Muscle of leg (tissue), 11 donors: ENCODE results near the gene ARFGEF2. TPM values are rescaled to one million over a fixed set of nuclear protein-coding genes. Genes with fewer than 3 reads are reported as not detected.

ENCODE experiments used
- DNase-seq: peaks from one replicate; pipeline ENCODE4 v3.0.0; 2013
- H3K27ac ChIP-seq: one replicate; pipeline ENCODE4 v1.5.1; 2013; ENCODE audit warnings: mild to moderate bottlenecking, low read length, control low read depth
- H3K27me3 ChIP-seq: one replicate; pipeline ENCODE4 v1.6.1; 2013; ENCODE audit warnings: low read length; ENCODE audit not compliant: control insufficient read depth, insufficient read depth
- H3K36me3 ChIP-seq: one replicate; pipeline ENCODE4 v1.6.1; 2013; ENCODE audit warnings: low read length; ENCODE audit not compliant: control insufficient read depth, insufficient read depth
- H3K4me1 ChIP-seq: one replicate; pipeline ENCODE4 v1.6.1; 2013; ENCODE audit warnings: low read length; ENCODE audit not compliant: control insufficient read depth, insufficient read depth
- H3K4me3 ChIP-seq: one replicate; pipeline ENCODE4 v1.5.1; 2013; ENCODE audit warnings: low read length, control low read depth
- H3K9me3 ChIP-seq: replicated peaks from 2 replicates; pipeline ENCODE4 v1.6.1; 2013; ENCODE audit warnings: low read depth, low read length; ENCODE audit not compliant: control insufficient read depth
- WGBS: methylation state at CpG from one replicate; pipeline ENCODE4 v1.1.5; 2013; ENCODE audit warnings: missing lambda C conversion rate; ENCODE audit not compliant: insufficient coverage; 5-methylcytosine and 5-hydroxymethylcytosine counted together
- polyA plus RNA-seq, 8 donors: library from polyadenylated mRNA; unstranded; fragments of 120-200 nt; gene quantifications; one replicate each; pipeline versions ENCODE4 v1.2.1 to v1.2.3, GENCODE V29; 2013; ENCODE audit warnings: inconsistent platforms in 1 of 8, low replicate concordance in 1 of 8; ENCODE audit not compliant: insufficient read length in 8 of 8, insufficient read depth in 1 of 8
- total RNA-seq: library from RNA; stranded (reverse); fragments of 120-200 nt; gene quantifications from one replicate; pipeline ENCODE4 v1.2.4, GENCODE V29; 2013

The ARFGEF2 gene
- total and polyA plus RNA-seq, 9 donors = 10.2 to 16.8 (median 12.8) TPM

DNA sequence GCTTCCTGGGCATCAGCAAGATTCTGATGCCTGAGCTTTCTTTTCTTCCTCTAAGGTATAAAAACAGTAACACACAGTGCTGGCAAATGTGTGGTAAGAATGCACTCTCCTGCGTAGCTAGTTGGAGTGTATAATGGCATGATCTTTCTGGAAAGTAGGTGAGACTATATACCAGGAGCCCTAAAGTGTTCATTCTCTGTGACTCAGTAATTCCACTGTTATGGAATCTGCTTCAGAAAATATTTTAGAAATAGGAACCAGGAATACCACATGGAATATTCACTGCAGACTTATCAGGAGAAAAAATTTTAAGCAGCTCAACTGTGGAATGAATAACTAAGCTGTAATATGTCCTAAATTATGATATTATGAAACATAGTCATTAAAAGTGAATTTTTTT, 107.7 kb downstream of the ARFGEF2 start:
- 100% methylated on average over 1 of the region's 1 CpG for WGBS
- H3K36me3 ChIP-seq = peaks cover 53% of the 10 kb centered on the region
- no peaks in the 10 kb centered on the region for H3K27me3 ChIP-seq
- no peaks in the 10 kb centered on the region for H3K4me1 ChIP-seq
- no peaks in the 10 kb centered on the region for H3K9me3 ChIP-seq
- no peak overlapping the region for H3K4me3 ChIP-seq
- DNase-seq = no peak
- no peak overlapping the region for H3K27ac ChIP-seq

DNA sequence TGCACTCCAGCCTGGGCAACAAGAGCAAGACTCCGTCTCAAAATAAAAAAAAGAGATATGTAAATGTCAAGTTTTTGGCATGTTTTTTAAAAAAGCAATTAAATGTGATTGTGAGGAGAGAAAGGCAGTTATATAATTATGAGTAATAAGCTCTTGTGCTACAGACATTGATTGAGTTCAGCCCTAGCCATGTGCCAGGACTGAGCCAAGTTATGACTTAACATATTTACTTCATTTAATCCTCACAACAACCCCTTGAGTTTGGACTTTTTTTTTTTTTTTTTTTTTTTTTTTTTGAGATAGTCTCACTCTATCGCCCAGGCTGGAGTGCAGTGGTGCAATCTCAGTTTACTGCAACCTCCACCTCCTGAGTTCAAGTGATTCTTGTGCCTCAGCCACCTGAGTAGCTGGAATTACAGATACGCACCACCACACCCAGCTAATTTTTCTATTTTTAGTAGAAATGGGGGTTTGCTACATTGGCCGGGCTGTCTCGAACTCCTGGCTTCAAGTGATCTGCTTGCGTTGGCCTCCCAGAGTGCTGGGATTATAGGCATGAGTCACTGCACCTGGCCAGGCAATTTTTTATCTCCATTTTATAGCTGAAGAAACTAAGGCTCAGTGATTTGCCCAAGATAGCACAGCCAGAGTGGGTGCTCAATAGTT, 109.6 kb downstream of the ARFGEF2 start:
- Histone ChIP-seq H3K27me3 (no peaks in the 10 kb centered on the region), H3K27ac (no peak overlapping the region), H3K9me3 (no peaks in the 10 kb centered on the region), H3K36me3 (peaks cover 42% of the 10 kb centered on the region), H3K4me3 (no peak overlapping the region), H3K4me1 (no peaks in the 10 kb centered on the region)
- DNase-seq = no peak
- WGBS = 86% methylated on average over 4 of the region's 6 CpGs

DNA sequence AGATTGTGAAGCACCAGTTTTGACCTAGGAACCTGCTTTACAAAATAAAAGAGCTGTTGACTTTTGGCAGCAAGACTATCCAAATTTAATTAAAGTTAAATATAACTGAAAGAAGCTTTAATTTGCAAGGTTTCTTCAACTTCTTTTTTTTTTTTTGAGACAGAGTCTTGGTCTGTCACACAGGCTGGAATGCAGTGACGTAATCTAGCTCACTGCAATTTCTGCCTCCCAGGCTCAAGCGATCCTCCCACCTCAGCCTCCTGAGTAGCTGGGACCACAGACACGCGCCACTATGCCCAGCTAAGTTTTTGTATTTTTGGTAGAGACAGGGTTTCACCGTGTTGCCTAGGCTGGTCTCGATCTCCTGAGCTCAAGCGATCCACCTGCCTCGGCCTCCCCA, 110.9 kb downstream of the ARFGEF2 start:
- Histone ChIP-seq H3K4me1 (no peaks in the 10 kb centered on the region), H3K9me3 (no peaks in the 10 kb centered on the region), H3K36me3 (peaks cover 42% of the 10 kb centered on the region), H3K27me3 (no peaks in the 10 kb centered on the region), H3K4me3 (no peak overlapping the region), H3K27ac (no peak overlapping the region)
- WGBS = 100% methylated on average over 3 of the region's 8 CpGs
- DNase-seq = no peak

DNA sequence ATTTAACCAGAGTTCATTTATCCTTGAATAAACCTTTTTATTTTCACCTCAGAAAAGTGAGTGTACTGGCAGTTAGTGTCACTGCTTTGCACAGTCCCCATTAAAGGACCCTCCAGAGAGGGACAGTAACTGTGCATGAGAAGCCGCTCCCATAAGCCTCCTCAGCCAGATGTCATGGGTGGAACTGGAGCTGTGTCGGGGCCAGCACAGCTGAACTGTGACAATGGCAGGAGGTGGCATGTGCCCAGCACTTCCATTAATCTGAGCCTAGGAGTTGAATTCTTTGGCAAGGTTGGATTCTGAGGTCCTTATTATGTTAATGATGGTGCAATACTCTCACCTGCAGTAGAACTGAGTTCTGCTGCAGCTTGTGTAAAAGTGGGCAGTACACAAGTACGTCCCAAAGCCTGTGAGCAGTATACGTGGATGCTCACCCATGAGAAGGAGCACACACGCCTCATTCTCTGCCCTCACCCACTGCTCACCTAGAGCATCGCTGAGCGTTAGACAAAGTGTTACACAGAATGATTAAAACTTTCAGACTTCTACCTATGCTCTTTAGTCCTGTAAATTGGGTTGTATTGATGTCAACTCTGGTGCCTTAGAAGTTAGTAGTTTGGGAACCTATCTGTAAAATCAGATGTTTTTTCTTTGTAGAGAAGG, 112.7 kb downstream of the ARFGEF2 start:
- 82% methylated on average over 1 of the region's 7 CpGs for WGBS
- peaks cover 35% of the 10 kb centered on the region for H3K36me3 ChIP-seq
- no peak overlapping the region for H3K4me3 ChIP-seq
- H3K27ac ChIP-seq = no peak overlapping the region
- no peaks in the 10 kb centered on the region for H3K9me3 ChIP-seq
- no peak for DNase-seq
- H3K4me1 ChIP-seq = no peaks in the 10 kb centered on the region
- no peaks in the 10 kb centered on the region for H3K27me3 ChIP-seq

DNA sequence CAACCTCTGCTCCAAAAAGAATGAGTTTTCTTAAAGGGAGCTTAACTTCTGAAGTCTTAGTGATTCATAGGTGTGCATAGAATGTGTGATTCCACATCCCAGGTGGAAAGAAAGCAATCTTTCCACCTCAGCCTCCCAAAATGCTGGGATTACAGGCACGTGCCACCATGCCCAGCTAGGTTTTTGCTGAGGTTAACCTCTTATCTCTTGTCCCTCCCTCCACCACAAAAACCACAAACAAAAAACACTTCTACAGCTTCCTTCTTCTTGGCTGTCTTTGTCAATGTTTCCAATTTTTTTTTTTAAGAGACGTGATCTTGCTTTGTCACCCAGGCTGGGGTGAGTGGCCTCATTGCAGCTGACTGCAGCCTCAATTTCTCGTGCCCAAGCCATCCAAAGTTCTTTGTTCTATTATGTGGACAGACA, 116.5 kb downstream of the ARFGEF2 start:
- H3K36me3 ChIP-seq = peaks cover 12% of the 10 kb centered on the region
- no peak overlapping the region for H3K4me3 ChIP-seq
- 61% methylated on average over 2 of the region's 3 CpGs for WGBS
- H3K9me3 ChIP-seq = no peaks in the 10 kb centered on the region
- peak; percentile 37 for DNase-seq
- no peaks in the 10 kb centered on the region for H3K4me1 ChIP-seq
- no peak overlapping the region for H3K27ac ChIP-seq
- no peaks in the 10 kb centered on the region for H3K27me3 ChIP-seq

DNA sequence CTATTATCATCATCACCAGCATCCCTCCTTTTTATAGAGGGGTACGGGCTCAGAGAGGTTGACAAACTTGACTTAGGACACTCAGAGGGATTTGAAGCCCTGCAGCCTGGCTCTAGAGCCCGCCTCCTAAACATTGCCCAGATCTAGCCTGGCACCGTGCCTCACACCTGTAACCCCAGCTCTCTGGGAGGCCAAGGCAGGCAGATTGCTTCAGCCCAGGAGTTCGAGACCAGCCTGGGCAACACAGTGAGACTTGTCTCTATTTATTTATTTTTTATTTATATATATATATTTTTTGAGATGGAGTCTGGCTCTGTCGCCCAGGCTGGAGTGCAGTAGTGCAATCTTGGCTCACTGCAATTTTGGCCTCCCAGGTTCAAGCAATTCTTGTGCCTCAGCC, 118.3 kb downstream of the ARFGEF2 start:
- H3K36me3 ChIP-seq = peaks cover 3% of the 10 kb centered on the region
- H3K27me3 ChIP-seq = no peaks in the 10 kb centered on the region
- no peak overlapping the region for H3K4me3 ChIP-seq
- no peak overlapping the region for H3K27ac ChIP-seq
- no peaks in the 10 kb centered on the region for H3K4me1 ChIP-seq
- no peak for DNase-seq
- H3K9me3 ChIP-seq = no peaks in the 10 kb centered on the region
- 87% methylated on average over 3 of the region's 5 CpGs for WGBS

DNA sequence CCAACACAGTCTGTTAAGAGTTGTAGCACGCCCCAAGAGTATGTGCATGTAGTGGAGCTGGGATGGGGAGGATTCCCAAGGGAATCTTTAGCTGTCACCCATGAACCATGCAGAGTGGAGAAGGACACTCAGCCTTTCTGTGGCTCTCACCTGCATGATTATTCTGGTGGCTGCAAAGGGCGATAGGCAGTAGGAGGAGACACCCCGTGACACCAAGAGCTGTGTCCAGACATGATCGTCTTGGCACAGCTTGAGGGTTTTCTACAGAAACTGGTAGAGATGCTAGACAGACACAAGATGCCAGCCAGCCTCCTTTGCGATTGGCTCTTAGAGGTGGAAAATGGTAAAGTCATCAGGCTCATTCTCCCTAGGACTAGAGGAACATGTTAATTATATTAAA, 121.5 kb downstream of the ARFGEF2 start:
- no peaks in the 10 kb centered on the region for H3K36me3 ChIP-seq
- peaks cover 17% of the 10 kb centered on the region for H3K4me1 ChIP-seq
- 100% methylated on average over 3 of the region's 5 CpGs for WGBS
- no peak overlapping the region for H3K4me3 ChIP-seq
- no peaks in the 10 kb centered on the region for H3K9me3 ChIP-seq
- no peaks in the 10 kb centered on the region for H3K27me3 ChIP-seq
- no peak overlapping the region for H3K27ac ChIP-seq
- no peak for DNase-seq

DNA sequence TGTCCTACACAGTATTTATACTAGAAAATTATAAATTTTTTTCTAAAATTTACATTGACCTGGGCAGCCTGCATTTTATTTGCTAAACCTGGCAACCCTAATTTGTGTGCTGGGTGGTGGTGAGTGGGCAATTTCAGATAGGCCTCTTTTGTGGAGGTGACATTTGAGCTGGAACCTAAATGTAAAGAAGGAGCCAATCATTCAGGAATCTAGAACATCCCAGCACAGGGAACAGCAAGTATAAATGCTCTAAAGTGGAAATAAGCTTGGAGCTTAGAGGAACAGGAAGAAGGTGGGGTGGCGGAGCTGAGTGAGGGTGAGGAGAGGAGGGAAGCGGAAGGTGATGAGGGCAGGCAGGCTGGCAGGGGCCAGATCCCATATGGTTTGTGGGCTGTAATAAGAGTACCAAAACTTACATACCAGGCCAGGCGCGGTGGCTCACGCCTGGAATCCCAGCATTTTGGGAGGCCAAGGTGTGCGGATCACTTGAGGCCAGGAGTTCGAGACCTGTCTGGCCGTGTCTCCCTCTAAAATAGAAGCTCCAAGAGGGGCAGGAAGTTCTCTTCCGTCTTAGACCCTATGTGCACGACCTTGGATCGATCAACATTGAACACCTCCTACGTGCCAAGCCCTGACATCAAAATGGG, 124.1 kb downstream of the ARFGEF2 start:
- H3K27ac ChIP-seq = peak overlapping the region; percentile 98
- DNase-seq = peak; percentile 50

DNA sequence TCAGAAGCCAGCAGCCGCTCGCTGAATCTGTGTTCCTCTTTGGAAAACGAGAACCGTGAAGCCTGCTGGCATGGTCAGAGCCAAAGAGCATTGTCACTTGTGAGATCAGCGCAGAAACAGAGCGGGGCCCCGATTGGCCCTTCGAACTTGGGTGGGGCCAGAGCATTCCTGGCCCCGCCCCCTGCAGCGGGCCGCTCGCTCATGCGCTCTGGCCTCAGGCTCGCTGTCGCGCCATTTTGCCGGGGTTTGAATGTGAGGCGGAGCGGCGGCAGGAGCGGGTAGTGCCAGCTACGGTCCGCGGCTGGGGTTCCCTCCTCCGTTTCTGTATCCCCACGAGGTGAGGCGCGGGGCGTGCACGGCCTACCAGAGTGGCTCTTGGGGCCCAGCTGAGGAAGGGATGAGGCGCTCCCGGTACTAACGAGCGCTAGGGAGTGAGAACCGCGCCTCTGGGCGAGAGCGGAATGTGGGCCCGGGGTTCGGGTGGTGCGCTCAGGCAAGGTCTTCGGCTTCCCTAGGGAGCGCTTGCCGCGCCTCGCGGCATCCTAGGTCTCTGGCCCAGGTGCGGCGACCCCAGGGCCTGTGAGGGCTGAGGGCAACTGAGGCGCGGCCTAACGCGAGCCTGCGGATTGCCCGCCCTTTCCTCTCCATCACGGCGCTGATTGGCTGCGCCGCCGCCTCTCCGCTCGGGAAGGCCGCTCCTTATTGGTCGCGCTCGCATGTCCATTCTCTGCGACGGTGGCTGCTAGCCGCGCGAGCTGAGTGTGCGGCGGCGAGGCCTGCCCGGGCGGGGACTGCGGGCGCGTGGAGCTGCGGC, 124.8 kb downstream of the ARFGEF2 start, which contains the start of gene CSE1L:
Gene CSE1L (plus strand): TSS at position 226 of the 814 bp plus-strand sequence. CDS start 12,152 bp downstream, outside the sequence.
- no peaks in the 10 kb centered on the region for H3K27me3 ChIP-seq
- WGBS = 0% methylated on average over 72 of the region's 80 CpGs
- H3K9me3 ChIP-seq = no peaks in the 10 kb centered on the region
- DNase-seq = peak; percentile 98
- H3K4me3 ChIP-seq = peak within 1 kb of the TSS; percentile 100
- H3K4me1 ChIP-seq = peaks cover 18% of the 10 kb centered on the region
- peak within 1 kb of the TSS; percentile 98 for H3K27ac ChIP-seq
- H3K36me3 ChIP-seq = peaks cover 11% of the 10 kb centered on the region

More for the DNA sequence above, 124.1 kb downstream of the ARFGEF2 start:
- no peaks in the 10 kb centered on the region for H3K9me3 ChIP-seq
- peaks cover 18% of the 10 kb centered on the region for H3K4me1 ChIP-seq
- H3K36me3 ChIP-seq = peaks cover 7% of the 10 kb centered on the region
- H3K4me3 ChIP-seq = peak overlapping the region; percentile 100
- H3K27me3 ChIP-seq = no peaks in the 10 kb centered on the region
- 9% methylated on average over 11 of the region's 12 CpGs for WGBS
